ENCODE results near the gene CAMSAP1.
"Not testable (repeated sequence)": the region's sequence is repeated elsewhere in the genome, so short reads cannot be mapped to it uniquely, and the experiment has no call there.

The CAMSAP1 gene, protein sequence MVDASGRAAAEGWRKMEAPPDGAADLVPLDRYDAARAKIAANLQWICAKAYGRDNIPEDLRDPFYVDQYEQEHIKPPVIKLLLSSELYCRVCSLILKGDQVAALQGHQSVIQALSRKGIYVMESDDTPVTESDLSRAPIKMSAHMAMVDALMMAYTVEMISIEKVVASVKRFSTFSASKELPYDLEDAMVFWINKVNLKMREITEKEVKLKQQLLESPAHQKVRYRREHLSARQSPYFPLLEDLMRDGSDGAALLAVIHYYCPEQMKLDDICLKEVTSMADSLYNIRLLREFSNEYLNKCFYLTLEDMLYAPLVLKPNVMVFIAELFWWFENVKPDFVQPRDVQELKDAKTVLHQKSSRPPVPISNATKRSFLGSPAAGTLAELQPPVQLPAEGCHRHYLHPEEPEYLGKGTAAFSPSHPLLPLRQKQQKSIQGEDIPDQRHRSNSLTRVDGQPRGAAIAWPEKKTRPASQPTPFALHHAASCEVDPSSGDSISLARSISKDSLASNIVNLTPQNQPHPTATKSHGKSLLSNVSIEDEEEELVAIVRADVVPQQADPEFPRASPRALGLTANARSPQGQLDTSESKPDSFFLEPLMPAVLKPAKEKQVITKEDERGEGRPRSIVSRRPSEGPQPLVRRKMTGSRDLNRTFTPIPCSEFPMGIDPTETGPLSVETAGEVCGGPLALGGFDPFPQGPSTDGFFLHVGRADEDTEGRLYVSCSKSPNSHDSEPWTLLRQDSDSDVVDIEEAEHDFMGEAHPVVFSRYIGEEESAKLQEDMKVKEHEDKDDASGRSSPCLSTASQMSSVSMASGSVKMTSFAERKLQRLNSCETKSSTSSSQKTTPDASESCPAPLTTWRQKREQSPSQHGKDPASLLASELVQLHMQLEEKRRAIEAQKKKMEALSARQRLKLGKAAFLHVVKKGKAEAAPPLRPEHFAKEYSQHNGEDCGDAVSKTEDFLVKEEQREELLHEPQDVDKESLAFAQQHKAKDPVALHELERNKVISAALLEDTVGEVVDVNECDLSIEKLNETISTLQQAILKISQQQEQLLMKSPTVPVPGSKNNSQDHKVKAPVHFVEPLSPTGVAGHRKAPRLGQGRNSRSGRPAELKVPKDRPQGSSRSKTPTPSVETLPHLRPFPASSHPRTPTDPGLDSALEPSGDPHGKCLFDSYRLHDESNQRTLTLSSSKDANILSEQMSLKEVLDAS (N-terminal part only)

DNA sequence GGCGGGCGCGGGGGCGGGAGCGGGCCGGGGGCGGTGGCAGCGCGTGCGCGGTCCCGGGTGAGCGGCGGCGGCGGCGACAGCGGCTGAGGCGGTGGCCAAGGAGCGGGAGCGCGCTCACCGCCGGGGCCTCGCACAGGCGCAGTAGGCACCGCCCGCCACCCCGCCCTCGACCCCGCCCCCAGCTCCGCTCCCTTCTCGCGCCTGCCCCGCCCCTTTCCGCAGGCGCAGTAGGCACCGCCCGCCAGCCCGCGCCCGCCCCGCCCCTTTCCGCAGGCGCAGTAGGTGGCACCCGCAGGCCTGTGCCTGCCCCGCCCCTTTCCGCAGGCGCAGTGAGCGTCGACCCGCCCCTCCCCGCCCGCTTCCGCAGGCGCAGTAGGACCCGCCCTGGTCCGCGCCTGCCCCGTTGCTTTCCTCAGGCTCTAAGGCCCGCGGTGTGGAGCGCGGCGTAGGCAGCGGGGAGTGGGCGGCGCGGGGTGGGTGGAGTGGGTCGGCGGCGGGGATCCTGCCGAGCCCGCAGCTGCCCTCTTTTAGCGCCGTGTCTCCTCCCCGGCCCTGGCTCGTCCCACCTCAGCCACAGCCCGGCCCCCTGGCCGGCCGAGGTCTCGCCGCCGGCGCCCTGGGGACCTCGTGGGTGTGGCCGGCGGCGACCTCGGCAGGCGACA, at the start of gene CAMSAP1:
CAMSAP1 (minus strand) TSS at position 116 of the 662 bp plus-strand sequence. CDS start 387 bp downstream, outside the sequence.
- peak within 1 kb of the TSS; percentile 54 to 93 (median 87) for H3K27ac ChIP-seq
- H3K4me3 ChIP-seq: peak within 1 kb of the TSS; percentile 61 to 88 (median 77)

DNA sequence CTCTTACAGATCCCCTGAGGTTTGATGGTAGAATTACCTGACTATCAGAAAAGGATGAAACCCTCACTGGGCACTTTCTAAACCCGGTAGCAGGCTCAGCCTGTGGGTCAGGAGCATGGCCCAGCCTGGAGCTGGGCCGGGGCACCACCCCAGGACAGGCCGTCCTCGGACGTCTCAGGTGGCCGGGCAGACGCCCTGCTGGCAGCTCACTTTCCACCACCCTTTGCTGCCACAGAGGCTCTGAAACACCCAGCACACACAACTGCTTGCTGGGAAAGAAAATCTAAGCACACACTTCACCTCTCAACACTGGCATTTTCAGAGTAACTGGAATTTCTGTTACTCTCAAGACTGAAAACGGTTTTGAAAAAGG, 49.4 kb upstream of the CAMSAP1 start:
- Histone ChIP-seq H3K4me3 (no peak overlapping the region), H3K27ac (no peak overlapping the region)

DNA sequence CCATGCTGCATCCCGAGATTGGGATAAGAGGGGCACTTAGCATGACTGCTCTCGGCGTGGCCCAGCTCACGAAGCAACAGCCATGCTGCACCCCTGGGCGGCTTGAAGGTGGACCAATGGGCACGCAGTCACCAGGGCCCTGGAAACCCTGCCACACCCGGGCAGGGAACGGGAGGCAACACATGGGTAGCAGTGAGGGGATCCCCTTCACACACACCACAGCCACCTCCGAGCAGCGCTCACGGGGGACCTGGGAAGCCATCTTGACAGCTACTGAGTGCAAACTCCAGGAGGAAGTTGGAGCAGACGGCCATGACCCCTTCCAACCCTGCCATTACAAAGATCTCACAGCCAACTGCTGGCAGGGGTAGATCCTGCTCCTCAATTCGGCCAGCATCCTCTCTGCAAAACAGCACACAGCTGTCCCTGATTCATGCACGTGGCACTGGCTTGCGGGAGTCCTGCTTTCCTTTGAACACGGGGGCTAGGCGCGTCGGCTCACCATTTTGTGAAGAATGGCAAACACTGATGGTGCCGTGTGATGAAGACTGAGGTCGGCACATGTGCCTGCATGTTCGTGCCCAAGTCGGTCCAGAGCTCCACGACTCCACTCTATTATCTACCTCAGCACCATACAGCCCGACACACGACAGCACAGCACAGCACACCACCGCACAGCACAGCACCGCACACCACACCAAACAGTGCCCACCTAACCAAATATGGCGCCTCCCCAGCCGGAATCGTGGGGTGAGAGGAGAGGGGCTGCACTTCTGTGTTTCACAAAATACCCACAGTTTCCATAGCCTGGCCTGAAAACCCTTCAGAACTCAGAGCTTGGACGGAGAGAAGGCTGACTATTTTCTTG, 48.8 kb upstream of the CAMSAP1 start:
- Histone ChIP-seq H3K27ac (no peak overlapping the region), H3K4me3 (no peak overlapping the region)

DNA sequence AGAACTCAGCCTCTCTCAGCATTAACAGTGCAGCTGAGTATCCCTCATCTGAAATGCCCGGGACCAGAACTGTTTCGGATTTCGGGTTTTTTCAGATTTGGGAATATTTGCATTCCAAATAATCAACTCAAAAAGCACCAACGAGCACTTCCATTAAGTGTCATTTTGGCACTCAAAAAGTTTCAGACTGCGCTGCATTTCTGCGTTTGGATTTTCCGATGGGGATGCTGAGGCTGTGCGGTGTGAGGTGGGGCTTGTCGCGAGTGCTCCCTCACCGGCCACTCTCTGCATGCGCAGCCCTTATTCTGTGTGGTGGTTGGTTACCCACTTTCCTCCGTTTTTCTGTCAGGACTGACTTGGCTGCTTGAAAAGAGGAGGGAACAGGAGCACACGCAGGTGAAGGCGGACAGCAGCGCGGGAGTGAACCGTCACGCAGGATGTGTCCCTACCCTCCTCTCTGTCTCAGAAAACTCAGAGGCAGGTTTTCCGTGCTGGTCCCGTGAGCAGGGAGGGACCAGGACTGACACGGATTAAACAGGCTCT, 45.4 kb upstream of the CAMSAP1 start:
- H3K4me3 ChIP-seq: no peak overlapping the region
- H3K27ac ChIP-seq: peak overlapping the region in 11 of 21 experiments; percentile 5 to 75 (median 44)

DNA sequence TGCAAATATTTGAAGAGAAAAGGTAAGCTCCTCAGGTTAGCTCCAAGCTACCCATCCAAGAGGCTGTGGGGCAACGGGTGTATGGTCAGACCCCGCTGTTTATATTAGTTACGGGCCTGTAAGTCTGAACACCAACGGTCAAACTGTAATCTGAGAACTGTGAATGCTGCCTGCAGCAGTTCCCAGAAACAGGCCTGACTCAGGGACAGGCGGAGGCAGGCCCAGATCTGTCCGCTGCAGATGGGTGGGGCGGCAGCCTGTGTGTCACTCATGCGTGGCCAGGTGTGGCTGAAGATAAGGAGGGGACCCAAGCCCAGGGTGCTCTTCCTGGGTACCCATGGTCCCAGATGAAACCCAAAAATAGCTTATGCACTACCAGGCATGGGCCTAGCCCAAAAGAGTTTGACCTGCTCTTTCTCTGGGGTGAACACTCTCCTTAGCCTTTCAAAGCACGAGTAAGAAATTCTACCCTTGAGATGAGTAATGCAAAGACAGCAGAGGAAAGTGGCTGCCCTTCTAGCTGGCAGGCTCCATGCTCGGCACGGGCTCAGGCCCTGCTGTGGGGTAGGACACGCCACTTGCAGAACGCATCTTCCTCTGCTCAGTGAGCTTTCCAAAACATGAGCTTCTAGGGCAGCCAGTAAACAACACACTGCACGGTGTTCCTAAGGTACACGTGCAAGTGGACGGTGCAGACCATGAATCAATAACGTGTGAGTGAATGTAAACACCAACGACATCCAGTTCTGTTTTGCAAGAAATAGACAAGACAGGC, 44.7 kb upstream of the CAMSAP1 start:
- H3K27ac ChIP-seq: peak overlapping the region in 19 of 21 experiments; percentile 4 to 80 (median 64)
- no peak overlapping the region for H3K4me3 ChIP-seq

DNA sequence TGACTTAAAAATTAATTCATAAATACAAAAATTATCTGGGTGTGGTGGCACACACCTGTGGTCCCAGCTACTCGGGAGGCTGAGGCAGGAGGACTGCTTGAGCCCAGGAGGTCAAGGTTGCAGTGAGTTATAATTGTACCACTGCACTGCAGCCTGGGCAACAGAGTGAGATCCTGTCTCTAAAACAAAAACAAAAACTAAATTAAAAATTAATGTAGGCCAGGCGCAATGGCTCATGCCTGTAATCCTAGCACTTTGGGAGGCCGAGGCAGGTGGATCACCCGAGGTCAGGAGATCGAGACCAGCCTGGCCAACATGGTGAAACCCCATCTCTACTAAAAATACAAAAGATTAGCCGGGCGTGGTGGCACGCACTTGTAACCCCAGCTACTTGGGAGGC, 44.0 kb upstream of the CAMSAP1 start:
- not testable (repeated sequence) for H3K4me3 ChIP-seq
- peak overlapping the region in 19 of 21 experiments; percentile 4 to 80 (median 64) for H3K27ac ChIP-seq

DNA sequence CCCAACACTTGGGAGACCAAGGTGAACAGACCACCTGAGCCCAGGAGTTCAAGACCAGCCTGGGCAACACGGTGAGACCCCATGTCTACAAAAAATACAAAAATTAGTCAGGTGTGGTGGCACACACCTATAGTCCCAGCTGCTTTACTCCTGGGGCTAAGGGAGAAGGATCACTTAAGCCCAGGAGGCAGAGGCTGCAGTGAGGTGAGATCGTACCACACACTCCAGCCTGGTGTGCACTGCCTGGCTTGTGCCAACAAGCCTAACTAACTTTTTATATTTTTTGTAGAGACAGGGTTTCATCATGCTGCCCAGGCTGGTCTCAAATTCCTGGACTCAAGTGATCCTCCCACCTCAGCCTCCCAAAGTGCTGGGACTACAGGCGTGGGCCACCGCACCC, 43.5 kb upstream of the CAMSAP1 start:
- H3K4me3 ChIP-seq: not testable (repeated sequence)
- H3K27ac ChIP-seq: peak overlapping the region in 11 of 21 experiments; percentile 59 to 80 (median 71)

DNA sequence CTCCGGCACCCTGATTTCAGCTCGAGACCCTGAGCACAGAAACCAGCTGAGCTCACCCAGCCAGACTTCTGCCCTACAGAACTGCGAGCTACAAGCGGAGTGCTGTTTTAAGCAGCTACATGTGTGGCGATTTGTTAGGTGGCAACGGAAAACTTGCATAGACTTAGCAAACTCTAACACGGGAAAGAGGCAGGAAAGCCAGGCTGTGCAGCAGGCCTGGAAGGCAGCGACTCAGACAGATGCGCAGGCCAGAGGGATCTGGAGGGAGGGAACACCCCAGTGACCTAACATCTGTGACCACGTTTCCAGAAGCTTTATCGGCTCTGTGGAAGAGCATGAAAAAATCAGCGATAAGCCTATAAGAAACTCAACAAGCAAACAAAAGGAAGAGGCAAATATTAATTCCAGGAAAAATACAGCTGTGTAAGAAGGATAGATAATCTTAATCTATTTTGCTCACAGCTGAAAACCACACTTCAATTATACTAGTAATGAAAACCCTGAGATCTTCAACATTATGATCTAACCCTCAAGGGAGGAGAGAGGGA, 42.9 kb upstream of the CAMSAP1 start:
- H3K4me3 ChIP-seq: no peak overlapping the region
- H3K27ac ChIP-seq: peak overlapping the region in 12 of 21 experiments; percentile 18 to 80 (median 69)

DNA sequence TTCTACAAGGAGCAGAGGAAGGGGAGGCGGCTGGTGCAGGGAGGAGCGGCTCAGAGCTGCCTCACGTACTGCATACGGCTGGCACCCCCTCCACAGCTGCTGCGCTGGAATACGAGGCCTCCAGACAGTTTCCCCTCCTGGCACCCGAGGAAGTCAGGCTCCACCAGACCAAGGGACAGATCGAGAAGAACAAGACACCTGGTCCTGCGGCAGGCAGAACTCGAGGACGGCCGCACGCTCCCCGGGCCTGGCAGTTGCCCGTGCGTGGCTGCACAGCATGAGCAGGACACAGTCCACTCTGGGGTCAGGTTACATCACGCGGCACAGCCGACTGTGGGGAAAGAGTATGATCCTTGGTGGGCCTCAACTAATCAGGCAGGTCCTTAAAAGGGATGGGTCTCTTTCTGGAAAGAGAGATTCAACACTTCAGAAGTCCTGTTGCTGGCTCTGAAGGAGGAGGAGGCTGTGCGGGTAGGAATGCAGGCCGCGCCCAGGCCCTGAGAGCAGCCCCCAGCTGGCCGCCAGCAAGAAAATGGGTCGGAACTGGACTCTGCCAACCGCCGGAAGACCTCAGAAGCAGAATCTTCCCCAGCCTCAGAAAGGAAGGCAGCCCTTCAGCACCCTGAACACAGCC, 42.3 kb upstream of the CAMSAP1 start:
- Histone ChIP-seq H3K27ac (peak overlapping the region in 13 of 21 experiments; percentile 14 to 80 (median 65)), H3K4me3 (no peak overlapping the region)

DNA sequence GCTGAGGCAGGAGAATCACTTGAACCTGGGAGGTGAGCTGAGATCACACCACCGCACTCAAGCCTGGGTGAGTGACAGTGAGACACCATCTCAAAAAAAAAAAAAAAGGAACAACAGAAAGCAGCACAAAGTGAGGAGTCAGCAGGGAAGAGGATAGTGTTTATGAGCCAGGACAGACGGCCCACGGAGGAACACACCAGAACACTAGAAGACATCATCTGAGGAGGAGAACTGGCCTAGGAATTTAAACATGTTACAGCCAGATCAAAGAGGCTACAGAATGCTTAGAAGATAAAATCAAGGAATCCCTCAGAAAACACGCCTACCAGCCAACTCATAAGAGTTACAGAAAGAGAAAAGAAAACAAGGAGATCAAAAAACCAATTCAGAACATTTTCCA, 41.6 kb upstream of the CAMSAP1 start:
- H3K27ac ChIP-seq: peak overlapping the region in 12 of 21 experiments; percentile 20 to 80 (median 68)

DNA sequence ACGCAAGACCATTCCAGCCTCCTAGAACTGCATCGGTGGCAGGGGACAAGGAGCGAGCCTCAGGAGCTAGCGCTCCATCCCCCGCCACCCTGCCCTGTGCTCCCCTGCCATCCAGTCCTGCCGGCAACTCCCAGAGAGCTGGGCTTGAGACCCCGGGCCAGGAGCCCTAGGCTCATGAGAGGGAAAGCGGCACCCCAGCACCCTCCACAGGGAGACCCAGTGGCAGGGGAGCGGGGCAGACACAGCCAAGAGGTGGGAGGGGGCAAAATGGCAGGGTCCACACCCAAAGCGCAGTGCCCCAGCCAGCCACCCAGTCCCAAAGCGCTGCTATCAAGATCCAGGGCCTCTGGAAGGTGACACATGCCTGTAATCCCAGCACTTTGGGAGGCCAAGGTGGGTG, 41.1 kb upstream of the CAMSAP1 start:
- Histone ChIP-seq H3K4me3 (no peak overlapping the region), H3K27ac (peak overlapping the region in 12 of 21 experiments; percentile 20 to 75 (median 60))

More for the DNA sequence above, 41.6 kb upstream of the CAMSAP1 start:
- H3K4me3 ChIP-seq: no peak overlapping the region

DNA sequence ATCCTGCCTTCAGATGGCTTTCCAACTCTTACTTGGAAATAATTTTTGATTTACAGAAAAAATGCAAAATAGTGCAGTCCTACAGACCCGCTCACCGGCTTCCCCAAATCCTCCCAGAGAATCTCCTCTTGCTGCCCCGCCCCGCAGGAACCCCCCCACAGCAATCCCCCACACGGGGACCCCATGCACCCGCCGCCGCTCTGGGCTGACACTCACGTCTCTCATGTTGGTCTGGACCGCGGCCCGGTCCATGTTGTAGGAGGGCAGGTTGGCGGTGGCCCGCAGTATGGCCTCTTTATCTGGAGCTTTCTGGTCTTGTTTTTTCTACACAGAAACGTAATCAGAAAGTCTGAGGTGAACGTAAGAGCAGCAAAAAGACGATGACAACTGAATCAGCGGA, 40.2 kb upstream of the CAMSAP1 start:
- H3K27ac ChIP-seq: peak overlapping the region in 1 of 21 experiments; percentile 63

DNA sequence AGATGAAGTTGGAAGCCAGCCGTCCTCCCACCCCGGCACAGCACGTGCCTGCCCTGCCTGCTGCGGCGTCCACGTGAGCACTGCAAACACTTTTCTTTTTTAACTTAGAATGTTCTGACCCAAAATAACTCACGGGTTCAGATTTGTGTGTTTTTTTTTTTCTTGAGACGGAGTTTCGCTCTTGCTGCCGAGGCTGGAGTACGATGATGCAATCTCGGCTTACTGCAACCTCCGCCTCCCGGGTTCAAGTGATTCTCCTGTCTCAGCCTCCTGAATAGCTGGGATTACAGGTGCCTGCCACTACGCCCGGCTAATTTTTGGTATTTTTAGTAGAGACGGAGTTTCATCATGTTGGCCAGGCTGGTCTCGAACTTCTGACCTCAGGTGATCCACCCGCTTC, 39.8 kb upstream of the CAMSAP1 start:
- not testable (repeated sequence) for H3K4me3 ChIP-seq, H3K27ac ChIP-seq

More for the DNA sequence above, 40.2 kb upstream of the CAMSAP1 start:
- no peak overlapping the region for H3K4me3 ChIP-seq

DNA sequence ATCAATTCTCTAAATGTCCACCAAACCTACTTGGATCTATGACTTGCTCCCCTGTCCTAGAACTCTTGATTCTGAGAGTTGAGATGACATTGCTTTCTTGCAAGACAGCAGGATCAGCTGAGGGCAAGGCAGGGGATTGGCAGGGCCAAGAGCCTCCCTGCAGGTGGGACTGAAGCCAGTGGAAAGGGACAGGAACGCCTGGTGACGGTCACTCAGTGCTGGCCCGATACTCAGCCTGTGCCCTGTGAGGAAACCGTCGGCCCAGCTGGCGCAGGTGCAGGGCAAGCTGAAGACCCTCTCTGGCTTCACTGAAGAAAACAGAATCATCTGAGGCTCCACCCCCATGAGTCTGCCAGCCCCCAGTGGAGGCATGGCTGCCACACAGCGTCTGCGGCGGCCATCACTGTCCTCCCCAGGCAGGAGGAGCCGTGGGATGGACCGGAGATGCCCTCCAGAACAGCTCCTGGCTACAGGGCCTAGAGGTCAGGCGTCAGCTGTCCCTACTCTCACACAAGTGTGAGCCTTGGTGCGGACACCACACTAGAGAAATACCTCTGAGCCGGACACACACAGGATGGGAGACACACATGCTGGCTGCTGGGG, 39.1 kb upstream of the CAMSAP1 start:
- H3K27ac ChIP-seq: no peak overlapping the region
- H3K4me3 ChIP-seq: no peak overlapping the region

DNA sequence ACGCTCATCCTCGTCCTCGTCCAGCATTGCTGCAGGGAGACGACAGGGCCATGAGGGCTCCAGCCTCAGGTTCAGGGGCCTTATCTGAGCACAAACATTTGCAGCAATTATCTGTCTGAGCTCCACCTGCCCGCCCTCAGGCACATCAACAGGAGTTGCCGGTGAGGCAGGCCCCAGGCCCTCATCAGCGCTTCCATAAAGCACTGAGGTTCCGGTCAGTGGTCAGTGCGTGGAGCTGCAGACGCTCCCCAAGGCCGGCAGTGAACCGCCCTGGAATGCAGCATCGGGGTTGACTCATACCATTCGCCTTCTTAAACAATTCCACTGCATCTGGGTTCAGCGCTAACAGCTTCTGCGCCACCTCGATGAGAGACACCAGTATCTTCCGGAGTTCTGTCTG, 38.6 kb upstream of the CAMSAP1 start:
- no peak overlapping the region for H3K4me3 ChIP-seq
- no peak overlapping the region for H3K27ac ChIP-seq

All from skin epidermis (tissue), 12 donors.